Ovary (tissue), 3 donors: Measurements from ENCODE around the gene POFUT1.

Experiments
- POLR2A ChIP-seq: fragments of 450-650 bp; IDR thresholded peaks from one replicate; pipeline ENCODE4 v1.6.1; 2017; ENCODE audit warnings: antibody characterized with exemption, mild to moderate bottlenecking, moderate library complexity
- TF ChIP-seq, protein P1 (sequence below), 3 donors: fragments of 450-650 bp in 2 of 3; fragments of 200-600 bp in 1 of 3; IDR thresholded peaks; one replicate each; pipeline versions ENCODE4 v1.5.1 to v1.8.0; 2016 to 2022; ENCODE audit warnings: antibody characterized with exemption in 3 of 3, mild to moderate bottlenecking in 1 of 3
- donor health status: DM: no; HTN: no; CAD: no.

DNA sequence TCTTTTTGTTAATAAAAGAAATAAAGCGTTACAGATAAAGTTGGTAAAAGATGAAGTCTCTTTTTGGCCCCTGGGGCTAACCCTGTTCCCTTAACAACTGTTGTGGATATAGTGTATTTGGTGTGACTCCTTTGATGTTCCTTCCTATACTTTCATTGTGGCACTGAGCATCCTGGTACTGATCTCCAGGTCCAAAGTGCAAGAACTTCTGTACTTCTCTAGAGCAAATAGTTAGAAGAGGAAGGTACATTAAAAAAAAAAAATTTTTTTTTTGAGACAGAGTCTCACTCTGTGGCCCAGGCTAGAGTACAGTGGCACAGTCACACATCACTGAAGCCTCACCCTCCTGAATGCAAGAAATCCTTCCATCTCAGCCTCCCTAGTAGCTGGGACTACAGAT is 6.2 kb downstream of the POFUT1 start:
- TF ChIP-seq, protein P1, sequence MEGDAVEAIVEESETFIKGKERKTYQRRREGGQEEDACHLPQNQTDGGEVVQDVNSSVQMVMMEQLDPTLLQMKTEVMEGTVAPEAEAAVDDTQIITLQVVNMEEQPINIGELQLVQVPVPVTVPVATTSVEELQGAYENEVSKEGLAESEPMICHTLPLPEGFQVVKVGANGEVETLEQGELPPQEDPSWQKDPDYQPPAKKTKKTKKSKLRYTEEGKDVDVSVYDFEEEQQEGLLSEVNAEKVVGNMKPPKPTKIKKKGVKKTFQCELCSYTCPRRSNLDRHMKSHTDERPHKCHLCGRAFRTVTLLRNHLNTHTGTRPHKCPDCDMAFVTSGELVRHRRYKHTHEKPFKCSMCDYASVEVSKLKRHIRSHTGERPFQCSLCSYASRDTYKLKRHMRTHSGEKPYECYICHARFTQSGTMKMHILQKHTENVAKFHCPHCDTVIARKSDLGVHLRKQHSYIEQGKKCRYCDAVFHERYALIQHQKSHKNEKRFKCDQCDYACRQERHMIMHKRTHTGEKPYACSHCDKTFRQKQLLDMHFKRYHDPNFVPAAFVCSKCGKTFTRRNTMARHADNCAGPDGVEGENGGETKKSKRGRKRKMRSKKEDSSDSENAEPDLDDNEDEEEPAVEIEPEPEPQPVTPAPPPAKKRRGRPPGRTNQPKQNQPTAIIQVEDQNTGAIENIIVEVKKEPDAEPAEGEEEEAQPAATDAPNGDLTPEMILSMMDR (IDR thresholded peaks at IDR 0.05) = no peak
- TF ChIP-seq POLR2A = no peak
